GM23338 (cell line): ENCODE data around the gene UNKL.

ENCODE experiments used
- CREB1 ChIP-seq: fragments of 250-450 bp; sonication (Bioruptor Pico); IDR thresholded peaks from 2 replicates; pipeline ENCODE4 v1.5.0; 2020; ENCODE audit warnings: low read depth, mild to moderate bottlenecking, moderate library complexity
- CTCF ChIP-seq, 2 experiments: fragments of 200-600 bp in 1 of 2; sonication (generic) in 1 of 2; conservative IDR thresholded peaks; 2 replicates each; pipeline versions ENCODE4 v1.5.1 to v1.6.1; 2016 to 2017; ENCODE audit warnings: antibody characterized with exemption in 2 of 2, low read depth in 2 of 2, mild to moderate bottlenecking in 2 of 2, moderate library complexity in 1 of 2
- ETS1 ChIP-seq: IDR thresholded peaks from 2 replicates; pipeline ENCODE4 v1.6.1; 2016; ENCODE audit warnings: antibody characterized with exemption
- EZH2 ChIP-seq: fragments of 200-600 bp; sonication (generic); IDR thresholded peaks from one replicate; pipeline ENCODE4 v1.8.0; 2017; ENCODE audit warnings: antibody characterized with exemption, mild to moderate bottlenecking, low read depth; ENCODE audit not compliant: unreplicated experiment
- EZH2phosphoT487 ChIP-seq: fragments of 200-600 bp; sonication (generic); IDR thresholded peaks from one replicate; pipeline ENCODE4 v1.8.1; 2018; ENCODE audit warnings: antibody characterized with exemption; ENCODE audit not compliant: unreplicated experiment
- POLR2AphosphoS5 ChIP-seq: IDR thresholded peaks from 2 replicates; pipeline ENCODE4 v1.6.1; 2016; ENCODE audit warnings: antibody characterized with exemption, low read depth
- ZNF114 ChIP-seq: fragments of 250-450 bp; sonication (Bioruptor Pico); IDR thresholded peaks from 2 replicates; pipeline ENCODE4 v1.5.0; 2020; ENCODE audit warnings: mild to moderate bottlenecking, moderate library complexity
- TF ChIP-seq, protein P1 (sequence below): IDR thresholded peaks from one replicate; pipeline ENCODE4 v1.6.1; 2018; ENCODE audit warnings: antibody characterized with exemption; ENCODE audit not compliant: unreplicated experiment

GRCh38 chr16:1351215-1351581 is 63.3 kb downstream of the UNKL start:
- TF ChIP-seq CTCF (conservative IDR thresholded peaks at IDR 0.05; ENCODE audit: low read depth in 2 of 2) (no peak), EZH2 (no peak), EZH2phosphoT487 (no peak), POLR2AphosphoS5 (no peak), CREB1 (no peak), ETS1 (no peak), ZNF114 (CRISPR knock-in tag) (no peak)
- TF ChIP-seq, protein P1, sequence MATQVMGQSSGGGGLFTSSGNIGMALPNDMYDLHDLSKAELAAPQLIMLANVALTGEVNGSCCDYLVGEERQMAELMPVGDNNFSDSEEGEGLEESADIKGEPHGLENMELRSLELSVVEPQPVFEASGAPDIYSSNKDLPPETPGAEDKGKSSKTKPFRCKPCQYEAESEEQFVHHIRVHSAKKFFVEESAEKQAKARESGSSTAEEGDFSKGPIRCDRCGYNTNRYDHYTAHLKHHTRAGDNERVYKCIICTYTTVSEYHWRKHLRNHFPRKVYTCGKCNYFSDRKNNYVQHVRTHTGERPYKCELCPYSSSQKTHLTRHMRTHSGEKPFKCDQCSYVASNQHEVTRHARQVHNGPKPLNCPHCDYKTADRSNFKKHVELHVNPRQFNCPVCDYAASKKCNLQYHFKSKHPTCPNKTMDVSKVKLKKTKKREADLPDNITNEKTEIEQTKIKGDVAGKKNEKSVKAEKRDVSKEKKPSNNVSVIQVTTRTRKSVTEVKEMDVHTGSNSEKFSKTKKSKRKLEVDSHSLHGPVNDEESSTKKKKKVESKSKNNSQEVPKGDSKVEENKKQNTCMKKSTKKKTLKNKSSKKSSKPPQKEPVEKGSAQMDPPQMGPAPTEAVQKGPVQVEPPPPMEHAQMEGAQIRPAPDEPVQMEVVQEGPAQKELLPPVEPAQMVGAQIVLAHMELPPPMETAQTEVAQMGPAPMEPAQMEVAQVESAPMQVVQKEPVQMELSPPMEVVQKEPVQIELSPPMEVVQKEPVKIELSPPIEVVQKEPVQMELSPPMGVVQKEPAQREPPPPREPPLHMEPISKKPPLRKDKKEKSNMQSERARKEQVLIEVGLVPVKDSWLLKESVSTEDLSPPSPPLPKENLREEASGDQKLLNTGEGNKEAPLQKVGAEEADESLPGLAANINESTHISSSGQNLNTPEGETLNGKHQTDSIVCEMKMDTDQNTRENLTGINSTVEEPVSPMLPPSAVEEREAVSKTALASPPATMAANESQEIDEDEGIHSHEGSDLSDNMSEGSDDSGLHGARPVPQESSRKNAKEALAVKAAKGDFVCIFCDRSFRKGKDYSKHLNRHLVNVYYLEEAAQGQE = no peak
